Endodermal cell (in vitro differentiated cells): Measurements from ENCODE around the gene PPP2R5E. TPM values are rescaled to one million over a fixed set of nuclear protein-coding genes. Genes with fewer than 3 reads are reported as not detected.
A peak's percentile ranks its signal among the peaks of the same experiment; 100 is the strongest.

Experiments used
- DNase-seq: peaks from one replicate; pipeline ENCODE4 v3.0.0-alpha.2; 2017
- H3K27ac ChIP-seq: 2 replicates; pipeline ENCODE4 v1.5.1; 2013; ENCODE audit warnings: mild to moderate bottlenecking, low read depth, low read length, moderate library complexity
- H3K27me3 ChIP-seq: 2 replicates; pipeline ENCODE4 v1.6.1; 2013; ENCODE audit warnings: mild to moderate bottlenecking, low read length, moderate library complexity; ENCODE audit not compliant: insufficient read depth, control insufficient read depth, poor library complexity, severe bottlenecking
- H3K36me3 ChIP-seq: 2 replicates; pipeline ENCODE4 v1.7.0; 2013; ENCODE audit warnings: mild to moderate bottlenecking, low read length, moderate library complexity; ENCODE audit not compliant: control insufficient read depth, insufficient read depth
- H3K4me1 ChIP-seq: one replicate; pipeline ENCODE4 v1.7.0; 2013; ENCODE audit warnings: low read length; ENCODE audit not compliant: control insufficient read depth, insufficient read depth
- H3K4me3 ChIP-seq: 2 replicates; pipeline ENCODE4 v1.5.1; 2013; ENCODE audit warnings: mild to moderate bottlenecking, low read length, moderate library complexity
- H3K9ac ChIP-seq: 2 replicates; pipeline ENCODE4 v1.6.1; 2013; ENCODE audit warnings: mild to moderate bottlenecking, low read length, moderate library complexity; ENCODE audit not compliant: poor library complexity, severe bottlenecking; ENCODE audit errors: extremely low read depth
- H3K9me3 ChIP-seq: 2 replicates; pipeline ENCODE4 v1.6.1; 2013; ENCODE audit warnings: mild to moderate bottlenecking, low read length, moderate library complexity; ENCODE audit not compliant: control insufficient read depth
- H3K27ac Mint-ChIP-seq: 2 replicates; pipeline ENCODE4 v1.8.0; 2020; ENCODE audit warnings: mixed read lengths
- H3K27me3 Mint-ChIP-seq: 2 replicates; pipeline ENCODE4 v1.8.0; 2021; ENCODE audit warnings: mild to moderate bottlenecking, mixed read lengths; ENCODE audit not compliant: insufficient read depth
- H3K36me3 Mint-ChIP-seq: 2 replicates; pipeline ENCODE4 v1.8.0; 2020; ENCODE audit warnings: low read depth, mixed read lengths
- H3K4me1 Mint-ChIP-seq: 2 replicates; pipeline ENCODE4 v1.8.0; 2020; ENCODE audit warnings: mixed read lengths
- H3K4me3 Mint-ChIP-seq: 2 replicates; pipeline ENCODE4 v1.8.0; 2020; ENCODE audit warnings: mild to moderate bottlenecking, moderate library complexity, mixed read lengths
- H3K9me3 Mint-ChIP-seq: 2 replicates; pipeline ENCODE4 v1.8.0; 2020; ENCODE audit warnings: mild to moderate bottlenecking, mixed read lengths
- WGBS, 2 experiments: methylation state at CpG; one replicate each; pipeline versions ENCODE4 v1.1.5 to v1.1.7; 2013; ENCODE audit warnings: missing lambda C conversion rate in 2 of 2, mixed read lengths in 1 of 2; ENCODE audit not compliant: insufficient coverage in 1 of 2, insufficient read length in 1 of 2; 5-methylcytosine and 5-hydroxymethylcytosine counted together
- total RNA-seq, 2 donors: library from RNA; stranded (reverse); fragmentation: NEBNext Ultra II Directional in 1 of 2; extraction: Animal tissue kit (Norgen Biotek cat#: 25700) in 1 of 2; gene quantifications; 2 replicates in 1 of 2; 3 replicates in 1 of 2; pipeline ENCODE4 v1.2.1, GENCODE V29; 2021
- TF ChIP-seq, protein P1 (sequence below): fragments of 200-600 bp; sonication (generic); conservative IDR thresholded peaks from 2 replicates; pipeline ENCODE4 v1.5.0; 2021; ENCODE audit warnings: antibody characterized with exemption, mild to moderate bottlenecking

Gene PPP2R5E
- total RNA-seq, 2 donors from 2014 or later, result 61.1 to 63.8 TPM

DNA sequence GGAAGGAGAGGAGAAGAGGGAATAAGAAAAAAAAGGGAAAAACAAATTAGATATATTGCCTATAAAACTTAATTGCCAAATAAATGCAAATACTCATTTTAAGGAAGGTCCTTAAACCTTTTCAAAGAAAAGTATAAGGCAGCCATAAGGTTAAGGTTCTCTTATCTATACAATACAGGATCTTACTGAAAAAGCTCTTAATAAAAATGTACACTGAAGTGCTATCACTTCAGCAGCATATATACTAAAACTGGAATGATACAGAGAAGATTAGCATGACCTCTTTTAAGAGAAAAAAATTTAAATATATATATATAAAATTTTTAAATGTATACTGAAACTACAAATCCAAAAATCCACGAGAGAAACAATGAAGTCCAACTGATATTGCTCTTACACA, 65.6 kb downstream of the PPP2R5E start:
- H3K9me3 ChIP-seq, result no peaks in the 10 kb centered on the region
- no peak for DNase-seq
- WGBS, 2 experiments, result 89% methylated on average over 1 of the region's 1 CpG; no CpG with 5 or more reads in 1 of the 2 experiments
- Mint-ChIP-seq H3K4me1 (no peaks in the 10 kb centered on the region), H3K36me3 (peaks cover 5% of the 10 kb centered on the region), H3K27ac (no peak overlapping the region), H3K27me3 (no peaks in the 10 kb centered on the region), H3K4me3 (no peak overlapping the region), H3K9me3 (no peaks in the 10 kb centered on the region)
- H3K27me3 ChIP-seq, result no peaks in the 10 kb centered on the region
- no peaks in the 10 kb centered on the region for H3K36me3 ChIP-seq
- TF ChIP-seq, protein P1, sequence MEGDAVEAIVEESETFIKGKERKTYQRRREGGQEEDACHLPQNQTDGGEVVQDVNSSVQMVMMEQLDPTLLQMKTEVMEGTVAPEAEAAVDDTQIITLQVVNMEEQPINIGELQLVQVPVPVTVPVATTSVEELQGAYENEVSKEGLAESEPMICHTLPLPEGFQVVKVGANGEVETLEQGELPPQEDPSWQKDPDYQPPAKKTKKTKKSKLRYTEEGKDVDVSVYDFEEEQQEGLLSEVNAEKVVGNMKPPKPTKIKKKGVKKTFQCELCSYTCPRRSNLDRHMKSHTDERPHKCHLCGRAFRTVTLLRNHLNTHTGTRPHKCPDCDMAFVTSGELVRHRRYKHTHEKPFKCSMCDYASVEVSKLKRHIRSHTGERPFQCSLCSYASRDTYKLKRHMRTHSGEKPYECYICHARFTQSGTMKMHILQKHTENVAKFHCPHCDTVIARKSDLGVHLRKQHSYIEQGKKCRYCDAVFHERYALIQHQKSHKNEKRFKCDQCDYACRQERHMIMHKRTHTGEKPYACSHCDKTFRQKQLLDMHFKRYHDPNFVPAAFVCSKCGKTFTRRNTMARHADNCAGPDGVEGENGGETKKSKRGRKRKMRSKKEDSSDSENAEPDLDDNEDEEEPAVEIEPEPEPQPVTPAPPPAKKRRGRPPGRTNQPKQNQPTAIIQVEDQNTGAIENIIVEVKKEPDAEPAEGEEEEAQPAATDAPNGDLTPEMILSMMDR, result no peak
- no peak overlapping the region for H3K9ac ChIP-seq
- H3K4me3 ChIP-seq, result no peak overlapping the region
- no peak overlapping the region for H3K27ac ChIP-seq
- H3K4me1 ChIP-seq, result peaks cover 3% of the 10 kb centered on the region

DNA sequence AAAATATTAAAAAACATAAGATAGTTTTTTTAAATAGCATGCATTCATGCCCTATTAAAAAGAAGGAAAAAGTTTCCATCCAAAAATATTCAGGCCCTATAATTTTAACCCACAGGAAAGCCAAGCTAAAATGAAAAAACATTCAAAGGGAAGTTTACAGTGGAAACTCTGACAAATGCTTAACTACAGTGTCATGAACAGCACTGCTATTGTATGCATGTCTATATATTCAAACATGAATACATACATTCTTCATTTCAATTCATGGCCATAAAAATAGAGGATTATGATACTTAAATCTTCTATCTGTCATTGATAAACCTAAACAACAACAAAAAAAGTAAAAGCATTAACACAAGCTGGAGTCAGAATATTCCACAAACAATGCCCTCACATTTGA, 67.4 kb downstream of the PPP2R5E start:
- H3K27me3 ChIP-seq, result no peaks in the 10 kb centered on the region
- Mint-ChIP-seq H3K9me3 (no peaks in the 10 kb centered on the region), H3K4me3 (no peak overlapping the region), H3K27me3 (no peaks in the 10 kb centered on the region), H3K4me1 (peaks cover 10% of the 10 kb centered on the region), H3K36me3 (peaks cover 1% of the 10 kb centered on the region), H3K27ac (no peak overlapping the region)
- DNase-seq, result no peak
- no peaks in the 10 kb centered on the region for H3K36me3 ChIP-seq
- TF ChIP-seq, protein P1, result no peak
- H3K9ac ChIP-seq, result no peak overlapping the region
- H3K4me1 ChIP-seq, result peaks cover 12% of the 10 kb centered on the region
- H3K4me3 ChIP-seq, result no peak overlapping the region
- H3K9me3 ChIP-seq, result no peaks in the 10 kb centered on the region
- H3K27ac ChIP-seq, result no peak overlapping the region

DNA sequence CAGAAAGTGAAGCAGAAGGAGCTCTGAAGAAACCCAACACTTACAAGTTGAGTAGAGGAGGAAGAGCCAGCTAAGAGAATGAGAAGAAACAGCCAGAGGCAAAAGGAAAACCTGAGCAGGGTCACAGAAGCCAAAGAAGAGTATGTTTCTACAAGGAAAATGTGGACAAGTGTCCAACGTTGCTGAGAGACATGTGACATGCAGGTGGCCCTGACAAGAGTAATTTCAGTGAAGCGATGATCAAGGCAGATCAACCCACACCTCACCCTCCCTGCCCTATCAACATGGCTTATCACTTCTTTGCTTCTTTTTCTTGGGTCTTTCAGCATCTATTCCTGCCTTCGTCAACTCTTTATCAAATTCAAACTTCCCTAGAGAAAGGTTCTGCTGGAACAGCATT, 68.3 kb downstream of the PPP2R5E start:
- H3K36me3 ChIP-seq, result no peaks in the 10 kb centered on the region
- no peaks in the 10 kb centered on the region for H3K9me3 Mint-ChIP-seq
- WGBS, 2 experiments, result 96 to 100% methylated on average over 2 to 3 of the region's 3 CpGs
- no peak overlapping the region for H3K4me3 Mint-ChIP-seq
- no peak overlapping the region for H3K27ac ChIP-seq
- no peak for DNase-seq
- peak overlapping the region; percentile 20 for H3K27ac Mint-ChIP-seq
- no peak overlapping the region for H3K9ac ChIP-seq
- H3K4me1 ChIP-seq, result peaks cover 12% of the 10 kb centered on the region
- H3K27me3 ChIP-seq, result no peaks in the 10 kb centered on the region
- H3K27me3 Mint-ChIP-seq, result no peaks in the 10 kb centered on the region
- peaks cover 12% of the 10 kb centered on the region for H3K4me1 Mint-ChIP-seq
- H3K36me3 Mint-ChIP-seq, result no peaks in the 10 kb centered on the region
- no peak overlapping the region for H3K4me3 ChIP-seq
- TF ChIP-seq, protein P1, result no peak
- H3K9me3 ChIP-seq, result no peaks in the 10 kb centered on the region
